Glutamatergic neuron (in vitro differentiated cells): ENCODE data around the gene SLC25A13. TPM values are rescaled to one million over a fixed set of nuclear protein-coding genes. Genes with fewer than 3 reads are reported as not detected.
"Not testable (repeated sequence)": the region's sequence is repeated elsewhere in the genome, so short reads cannot be mapped to it uniquely, and the experiment has no call there.

Experiments
- DNase-seq: peaks from one replicate; pipeline ENCODE4 v3.0.0; 2022
- H3K27ac Mint-ChIP-seq: one replicate; pipeline ENCODE4 v1.8.0; 2020; ENCODE audit warnings: mild to moderate bottlenecking, mixed read lengths, inconsistent platforms; ENCODE audit not compliant: unreplicated experiment
- H3K27me3 Mint-ChIP-seq: one replicate; pipeline ENCODE4 v1.8.0; 2020; ENCODE audit warnings: mild to moderate bottlenecking, moderate library complexity, mixed read lengths, inconsistent platforms; ENCODE audit not compliant: unreplicated experiment
- H3K36me3 Mint-ChIP-seq: one replicate; pipeline ENCODE4 v1.8.0; 2020; ENCODE audit warnings: mild to moderate bottlenecking, mixed read lengths, inconsistent platforms; ENCODE audit not compliant: unreplicated experiment
- H3K4me1 Mint-ChIP-seq: one replicate; pipeline ENCODE4 v1.8.0; 2020; ENCODE audit warnings: mild to moderate bottlenecking, low read depth, mixed read lengths, inconsistent platforms; ENCODE audit not compliant: unreplicated experiment
- H3K4me3 Mint-ChIP-seq: one replicate; pipeline ENCODE4 v1.8.0; 2020; ENCODE audit warnings: mild to moderate bottlenecking, mixed read lengths, inconsistent platforms; ENCODE audit not compliant: unreplicated experiment
- H3K9me3 Mint-ChIP-seq: one replicate; pipeline ENCODE4 v1.8.0; 2020; ENCODE audit warnings: mild to moderate bottlenecking, moderate library complexity, mixed read lengths, inconsistent platforms; ENCODE audit not compliant: unreplicated experiment
- total RNA-seq: library from RNA; stranded (reverse); fragmentation: NEBNext Ultra II Directional; extraction: Animal tissue kit (Norgen Biotek cat#: 25700); gene quantifications from one replicate; pipeline ENCODE4 v1.2.1, GENCODE V29; 2021; ENCODE audit not compliant: unreplicated experiment
- TF ChIP-seq, protein P1 (sequence below): fragments of 200-600 bp; sonication (generic); IDR thresholded peaks from one replicate; pipeline ENCODE4 v1.5.0; 2021; ENCODE audit not compliant: partially characterized antibody, unreplicated experiment

Gene SLC25A13
- total RNA-seq, 1 donor from 2014 or later: 48.5 TPM

- H3K4me3 Mint-ChIP-seq: no peak overlapping the region
- no peaks in the 10 kb centered on the region for H3K36me3 Mint-ChIP-seq
- no peaks in the 10 kb centered on the region for H3K4me1 Mint-ChIP-seq
- TF ChIP-seq, protein P1, sequence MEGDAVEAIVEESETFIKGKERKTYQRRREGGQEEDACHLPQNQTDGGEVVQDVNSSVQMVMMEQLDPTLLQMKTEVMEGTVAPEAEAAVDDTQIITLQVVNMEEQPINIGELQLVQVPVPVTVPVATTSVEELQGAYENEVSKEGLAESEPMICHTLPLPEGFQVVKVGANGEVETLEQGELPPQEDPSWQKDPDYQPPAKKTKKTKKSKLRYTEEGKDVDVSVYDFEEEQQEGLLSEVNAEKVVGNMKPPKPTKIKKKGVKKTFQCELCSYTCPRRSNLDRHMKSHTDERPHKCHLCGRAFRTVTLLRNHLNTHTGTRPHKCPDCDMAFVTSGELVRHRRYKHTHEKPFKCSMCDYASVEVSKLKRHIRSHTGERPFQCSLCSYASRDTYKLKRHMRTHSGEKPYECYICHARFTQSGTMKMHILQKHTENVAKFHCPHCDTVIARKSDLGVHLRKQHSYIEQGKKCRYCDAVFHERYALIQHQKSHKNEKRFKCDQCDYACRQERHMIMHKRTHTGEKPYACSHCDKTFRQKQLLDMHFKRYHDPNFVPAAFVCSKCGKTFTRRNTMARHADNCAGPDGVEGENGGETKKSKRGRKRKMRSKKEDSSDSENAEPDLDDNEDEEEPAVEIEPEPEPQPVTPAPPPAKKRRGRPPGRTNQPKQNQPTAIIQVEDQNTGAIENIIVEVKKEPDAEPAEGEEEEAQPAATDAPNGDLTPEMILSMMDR: no peak
- no peak for DNase-seq
- no peak overlapping the region for H3K27ac Mint-ChIP-seq
- H3K27me3 Mint-ChIP-seq: no peaks in the 10 kb centered on the region
- H3K9me3 Mint-ChIP-seq: no peaks in the 10 kb centered on the region
These were observed 152.5 kb downstream of the SLC25A13 start for GRCh38 chr7:96169439-96169838.

- Mint-ChIP-seq H3K9me3 (no peaks in the 10 kb centered on the region), H3K4me3 (no peak overlapping the region), H3K4me1 (no peaks in the 10 kb centered on the region), H3K27me3 (no peaks in the 10 kb centered on the region), H3K27ac (no peak overlapping the region), H3K36me3 (no peaks in the 10 kb centered on the region)
- no peak for DNase-seq
- TF ChIP-seq, protein P1: no peak
These were observed 154.5 kb downstream of the SLC25A13 start for GRCh38 chr7:96167424-96167823.

DNA sequence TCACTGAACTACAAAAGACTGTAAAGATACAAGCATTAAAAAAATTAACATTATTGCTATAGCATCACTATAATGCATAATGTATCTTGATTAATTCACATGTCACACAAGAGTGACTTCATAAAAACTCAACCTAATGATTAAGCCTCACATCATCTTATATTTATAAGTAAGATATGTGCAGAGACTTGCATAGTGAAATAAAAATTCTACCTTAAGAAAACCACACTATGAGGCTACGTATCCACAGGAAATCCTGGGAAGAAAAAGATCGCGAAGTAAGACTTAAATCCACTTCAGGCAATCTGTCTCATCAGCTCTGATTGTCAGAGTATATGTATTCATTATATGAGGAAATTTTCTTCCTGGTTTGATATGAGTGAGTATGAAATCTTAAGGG is 160.0 kb downstream of the SLC25A13 start:
- Mint-ChIP-seq H3K4me3 (no peak overlapping the region), H3K4me1 (no peaks in the 10 kb centered on the region), H3K9me3 (no peaks in the 10 kb centered on the region), H3K27ac (no peak overlapping the region), H3K36me3 (no peaks in the 10 kb centered on the region), H3K27me3 (no peaks in the 10 kb centered on the region)
- no peak for DNase-seq
- TF ChIP-seq, protein P1: no peak

DNA sequence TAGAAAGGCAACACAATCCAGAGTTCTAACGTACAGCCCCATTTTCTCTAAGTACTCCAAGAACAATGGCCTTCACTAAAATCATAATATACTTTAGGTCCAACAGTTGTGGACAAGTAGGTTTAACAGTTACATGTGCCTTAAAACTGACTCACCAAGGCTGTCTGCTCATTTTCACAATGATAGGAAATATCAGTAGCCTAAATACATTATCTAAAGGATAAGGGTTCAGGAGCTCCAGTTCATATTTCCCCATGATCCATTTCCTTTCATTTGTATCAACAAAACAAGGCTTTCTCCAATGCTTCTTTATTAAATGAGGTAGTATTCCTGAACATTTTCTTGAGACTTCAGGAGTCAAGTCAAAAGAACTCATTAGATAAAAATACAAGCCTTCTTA is 164.0 kb downstream of the SLC25A13 start:
- no peaks in the 10 kb centered on the region for H3K9me3 Mint-ChIP-seq
- H3K4me3 Mint-ChIP-seq: no peak overlapping the region
- H3K4me1 Mint-ChIP-seq: no peaks in the 10 kb centered on the region
- DNase-seq: no peak
- H3K27me3 Mint-ChIP-seq: no peaks in the 10 kb centered on the region
- H3K36me3 Mint-ChIP-seq: no peaks in the 10 kb centered on the region
- H3K27ac Mint-ChIP-seq: no peak overlapping the region
- TF ChIP-seq, protein P1: no peak

- not testable (repeated sequence) for H3K36me3 Mint-ChIP-seq, DNase-seq
These were observed 167.4 kb downstream of the SLC25A13 start for GRCh38 chr7:96154506-96154905.

DNA sequence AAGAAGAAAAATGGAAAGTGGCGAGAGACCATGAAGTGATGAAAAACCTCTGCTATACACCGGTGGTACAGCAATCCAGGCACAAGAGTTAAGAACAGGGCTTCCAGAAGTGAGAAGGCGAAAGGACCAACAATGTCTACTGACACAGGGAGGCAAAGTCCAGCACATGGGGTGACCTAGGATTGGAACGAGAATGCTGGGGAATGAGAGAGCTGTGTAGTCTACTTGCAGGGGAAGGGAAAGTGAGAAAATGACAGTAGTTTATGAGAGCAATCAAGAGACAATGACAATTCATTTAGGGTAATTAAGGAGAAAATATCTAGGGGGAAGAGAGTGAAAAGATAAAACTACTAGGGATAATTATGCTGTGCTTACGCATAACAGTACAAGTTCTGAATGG is 169.2 kb downstream of the SLC25A13 start:
- Mint-ChIP-seq H3K27ac (no peak overlapping the region), H3K4me1 (no peaks in the 10 kb centered on the region), H3K9me3 (no peaks in the 10 kb centered on the region), H3K27me3 (no peaks in the 10 kb centered on the region), H3K4me3 (no peak overlapping the region), H3K36me3 (no peaks in the 10 kb centered on the region)
- TF ChIP-seq, protein P1: no peak
- no peak for DNase-seq

More at GRCh38 chr7:96154506-96154905, 167.4 kb downstream of the SLC25A13 start:
- H3K4me1 Mint-ChIP-seq, H3K27ac Mint-ChIP-seq, H3K9me3 Mint-ChIP-seq, H3K4me3 Mint-ChIP-seq, H3K27me3 Mint-ChIP-seq: not testable (repeated sequence)
